ENCODE results near the gene MAGEF1.

GRCh38 chr3:184755315-184755731 lies 43.5 kb upstream of the MAGEF1 start:
- TF ChIP-seq CTCF (IDR thresholded peaks at IDR 0.05; ENCODE audit: low read depth, low read length) (no peak), EZH2phosphoT487 (IDR thresholded peaks at IDR 0.05; ENCODE audit: low read depth) (no peak)

All from OCI-LY3 (cell line).